ENCODE results near the gene BCAS3. TPM values are rescaled to one million over a fixed set of nuclear protein-coding genes. Genes with fewer than 3 reads are reported as not detected.
A peak's percentile ranks its signal among the peaks of the same experiment; 100 is the strongest.

BCAS3 gene
- total and polyA plus RNA-seq, 12 donors = 6.1 to 21.8 (median 17.2) TPM

DNA sequence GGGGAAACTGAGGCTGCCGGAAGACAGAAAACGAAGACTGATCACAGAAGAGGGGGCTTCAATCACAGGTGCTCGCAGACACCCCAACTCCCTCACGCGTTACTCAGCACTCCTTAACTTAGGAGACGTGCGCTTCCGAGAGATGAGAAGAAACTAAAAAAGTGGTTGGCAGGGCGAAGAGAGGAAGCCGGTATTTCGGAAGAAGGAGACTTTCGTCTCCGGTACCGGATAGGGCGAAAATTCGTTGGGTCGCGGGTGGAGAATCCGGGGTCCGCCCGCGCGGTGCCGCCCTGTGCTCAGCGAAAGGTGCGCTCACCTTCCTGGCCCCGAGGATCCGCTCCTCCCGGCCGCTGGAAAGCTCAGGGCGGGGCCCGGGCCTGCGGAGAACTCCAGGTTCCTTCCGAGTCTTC is 721.1 kb downstream of the BCAS3 start:
- H3K27me3 ChIP-seq = peaks cover 44 to 90% (median 80%) of the 10 kb centered on the region in 7 donors
- peaks cover 15 to 77% (median 48%) of the 10 kb centered on the region in 9 donors for H3K4me1 ChIP-seq

DNA sequence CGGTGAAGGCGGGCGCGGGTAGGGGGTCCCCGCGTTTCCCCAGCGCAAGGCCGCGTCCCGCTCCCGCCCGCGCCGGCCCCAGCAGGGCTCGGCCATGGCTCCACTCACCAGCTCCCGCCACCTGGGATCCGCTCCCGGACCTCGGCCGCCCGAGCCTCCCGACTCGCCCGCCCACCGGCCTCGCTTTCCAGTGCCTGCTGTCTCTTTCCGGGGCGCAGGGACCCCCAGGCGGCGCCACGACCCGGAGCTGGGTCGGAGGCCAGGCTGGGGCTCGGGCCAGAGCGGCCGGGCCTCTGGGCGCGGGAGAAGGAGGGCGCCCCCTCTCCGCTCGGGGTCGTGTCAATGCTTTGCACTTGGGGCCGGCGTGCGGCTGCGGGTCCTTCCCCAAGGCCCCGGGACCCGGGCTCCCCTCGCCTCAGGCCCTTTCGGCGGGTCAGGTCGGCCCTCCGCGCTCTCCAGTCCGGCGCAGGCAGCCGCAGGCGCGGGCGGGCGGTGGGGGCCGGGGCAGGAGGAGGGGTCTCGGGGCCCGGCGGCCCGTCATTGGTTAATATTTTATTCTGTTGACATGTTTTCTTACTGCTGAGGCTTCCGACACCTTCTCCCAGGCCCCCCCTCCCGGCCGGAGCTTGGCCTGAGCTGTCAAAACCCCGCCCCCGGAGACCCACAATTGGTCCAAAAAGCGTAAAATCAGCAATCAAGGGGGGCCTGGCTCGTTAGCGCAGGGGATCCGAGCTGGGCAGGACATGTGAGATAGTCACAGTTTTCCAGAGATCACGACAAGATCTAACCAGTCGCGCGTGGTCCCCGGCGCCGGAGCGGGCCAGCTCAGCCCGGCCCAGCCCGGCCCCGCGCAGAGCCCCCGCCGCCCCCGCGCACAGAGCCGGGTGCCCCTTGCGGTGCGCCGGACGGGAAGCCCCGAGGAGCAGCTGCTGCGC is 721.7 kb downstream of the BCAS3 start, which contains the start of gene TBX2:
TSS of gene TBX2 (plus strand) at position 713 of the 935 bp plus-strand sequence. CDS start 334 bp downstream, outside the sequence.
- peaks cover 15 to 77% (median 54%) of the 10 kb centered on the region in 9 donors for H3K4me1 ChIP-seq
- DNase-seq = peak; percentile 84 to 89
- H3K9me3 ChIP-seq = no peaks in the 10 kb centered on the region
- peak; percentile 59 to 75 (median 64) for ATAC-seq
- H3K36me3 ChIP-seq = peaks cover 0 to 9% (median 0%) of the 10 kb centered on the region in 9 donors
- TF ChIP-seq, protein P1, sequence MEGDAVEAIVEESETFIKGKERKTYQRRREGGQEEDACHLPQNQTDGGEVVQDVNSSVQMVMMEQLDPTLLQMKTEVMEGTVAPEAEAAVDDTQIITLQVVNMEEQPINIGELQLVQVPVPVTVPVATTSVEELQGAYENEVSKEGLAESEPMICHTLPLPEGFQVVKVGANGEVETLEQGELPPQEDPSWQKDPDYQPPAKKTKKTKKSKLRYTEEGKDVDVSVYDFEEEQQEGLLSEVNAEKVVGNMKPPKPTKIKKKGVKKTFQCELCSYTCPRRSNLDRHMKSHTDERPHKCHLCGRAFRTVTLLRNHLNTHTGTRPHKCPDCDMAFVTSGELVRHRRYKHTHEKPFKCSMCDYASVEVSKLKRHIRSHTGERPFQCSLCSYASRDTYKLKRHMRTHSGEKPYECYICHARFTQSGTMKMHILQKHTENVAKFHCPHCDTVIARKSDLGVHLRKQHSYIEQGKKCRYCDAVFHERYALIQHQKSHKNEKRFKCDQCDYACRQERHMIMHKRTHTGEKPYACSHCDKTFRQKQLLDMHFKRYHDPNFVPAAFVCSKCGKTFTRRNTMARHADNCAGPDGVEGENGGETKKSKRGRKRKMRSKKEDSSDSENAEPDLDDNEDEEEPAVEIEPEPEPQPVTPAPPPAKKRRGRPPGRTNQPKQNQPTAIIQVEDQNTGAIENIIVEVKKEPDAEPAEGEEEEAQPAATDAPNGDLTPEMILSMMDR (IDR thresholded peaks at IDR 0.05) = peak in 3 of 9 donors; percentile 10 to 19 (median 13)
- peak within 1 kb of the TSS; percentile 69 to 88 (median 85) for H3K27ac ChIP-seq
- intact Hi-C loops (cut with DNase I) = loop anchor here in 7 of 10 donors (5.0 to 10.0 kb wide), 7 partner anchors 145 to 685 kb away; no protein-coding TSS in a partner anchor
- peaks cover 44 to 96% (median 86%) of the 10 kb centered on the region in 7 donors for H3K27me3 ChIP-seq
- H3K4me3 ChIP-seq = peak within 1 kb of the TSS; percentile 46 to 81 (median 66)
- WGBS, 2 donors = 1% methylated on average over 82 to 98 of the region's 98 CpGs

More for the DNA sequence above, 721.1 kb downstream of the BCAS3 start:
- DNase-seq = no peak
- no peak for ATAC-seq
- H3K27ac ChIP-seq = peak overlapping the region; percentile 69 to 88 (median 85)
- TF ChIP-seq, protein P1 (IDR thresholded peaks at IDR 0.05) = no peak
- no peaks in the 10 kb centered on the region for H3K9me3 ChIP-seq
- H3K36me3 ChIP-seq = peaks cover 0 to 4% (median 0%) of the 10 kb centered on the region in 9 donors
- H3K4me3 ChIP-seq = peak overlapping the region; percentile 46 to 81 (median 66)
- 1 to 3% methylated on average over 34 of the region's 34 CpGs for WGBS, 2 donors
- intact Hi-C loops (cut with DNase I) = loop anchor here in 6 of 10 donors (5.0 to 10.0 kb wide), 5 partner anchors 144 to 674 kb away; no protein-coding TSS in a partner anchor

DNA sequence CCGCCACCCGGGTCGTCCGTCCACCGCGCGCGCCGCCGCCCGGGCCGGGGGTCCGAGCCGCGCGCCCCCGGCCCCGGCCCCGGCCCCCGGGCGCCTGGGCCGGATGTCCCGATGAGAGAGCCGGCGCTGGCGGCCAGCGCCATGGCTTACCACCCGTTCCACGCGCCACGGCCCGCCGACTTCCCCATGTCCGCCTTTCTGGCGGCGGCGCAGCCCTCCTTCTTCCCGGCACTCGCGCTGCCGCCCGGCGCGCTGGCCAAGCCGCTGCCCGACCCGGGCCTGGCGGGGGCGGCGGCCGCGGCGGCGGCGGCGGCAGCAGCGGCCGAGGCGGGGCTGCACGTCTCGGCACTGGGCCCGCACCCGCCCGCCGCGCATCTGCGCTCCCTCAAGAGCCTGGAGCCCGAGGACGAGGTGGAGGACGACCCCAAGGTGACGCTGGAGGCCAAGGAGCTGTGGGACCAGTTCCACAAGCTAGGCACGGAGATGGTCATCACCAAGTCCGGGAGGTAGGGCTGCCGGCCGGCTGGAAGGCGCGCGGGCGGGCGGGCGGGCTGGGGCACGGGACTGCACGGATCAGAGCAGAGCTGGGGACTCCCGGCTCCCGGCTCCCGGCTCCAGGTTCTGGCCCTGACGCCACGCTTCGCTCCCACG is 722.5 kb downstream of the BCAS3 start:
- H3K27me3 ChIP-seq = peaks cover 51 to 96% (median 94%) of the 10 kb centered on the region in 7 donors
- peak in 1 of 8 donors; percentile 5 for ATAC-seq
- intact Hi-C loops (cut with DNase I) = loop anchor here in 3 of 10 donors (5.0 to 10.0 kb wide), 3 partner anchors 675 to 685 kb away; no protein-coding TSS in a partner anchor

More for the DNA sequence above, 722.5 kb downstream of the BCAS3 start:
- TF ChIP-seq, protein P1 (IDR thresholded peaks at IDR 0.05) = no peak
- peaks cover 19 to 78% (median 62%) of the 10 kb centered on the region in 9 donors for H3K4me1 ChIP-seq
- H3K36me3 ChIP-seq = peaks cover 0 to 16% (median 0%) of the 10 kb centered on the region in 9 donors
- 0% methylated on average over 45 to 88 of the region's 90 CpGs for WGBS, 2 donors
- peak overlapping the region; percentile 11 to 81 (median 66) for H3K4me3 ChIP-seq
- peak overlapping the region in 9 of 10 donors; percentile 67 to 88 (median 83) for H3K27ac ChIP-seq
- no peaks in the 10 kb centered on the region for H3K9me3 ChIP-seq
- DNase-seq = no peak

All from heart right ventricle (tissue), 16 donors.